ENCODE measurements around the gene CACNA1I. TPM values are rescaled to one million over a fixed set of nuclear protein-coding genes. Genes with fewer than 3 reads are reported as not detected.

Gene CACNA1I
- total RNA-seq, 2 donors from 2014 or later: 20.3 to 27.9 TPM

- ATAC-seq (no peak), DNase-seq (no peak)
- H3K36me3 Mint-ChIP-seq (ENCODE audit: low read depth): peaks cover 8% of the 10 kb centered on the region
- no peak overlapping the region for H3K27ac Mint-ChIP-seq
- no peaks in the 10 kb centered on the region for H3K9me3 ChIP-seq (ENCODE audit: control insufficient read depth, low read length, poor library complexity, severe bottlenecking)
- H3K4me3 Mint-ChIP-seq: no peak overlapping the region
- H3K27me3 Mint-ChIP-seq: peaks cover 58% of the 10 kb centered on the region
- peaks cover 6% of the 10 kb centered on the region for H3K4me1 Mint-ChIP-seq
Measured at GRCh38 chr22:39546889-39547586, 23.5 kb upstream of the CACNA1I start.

DNA sequence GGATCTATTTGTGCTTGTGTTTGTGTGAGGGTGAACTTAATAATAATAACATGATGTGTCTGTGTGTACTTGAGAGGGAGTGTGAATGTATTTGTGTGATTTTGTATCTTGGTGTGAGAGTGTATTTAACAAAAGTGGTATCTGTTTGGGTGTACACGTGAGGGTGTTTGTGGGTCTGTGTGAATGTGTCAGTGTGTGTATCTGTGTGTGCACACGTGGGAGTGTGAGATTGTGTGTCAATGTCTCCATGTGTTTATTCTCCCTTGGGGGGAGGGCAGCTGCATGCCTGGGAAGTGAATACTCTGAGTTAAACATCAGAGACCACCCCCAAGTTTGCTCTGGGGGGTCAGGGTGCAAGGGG, 23.0 kb upstream of the CACNA1I start:
- Mint-ChIP-seq H3K36me3 (ENCODE audit: low read depth) (peaks cover 8% of the 10 kb centered on the region), H3K27me3 (peaks cover 58% of the 10 kb centered on the region), H3K27ac (no peak overlapping the region), H3K4me3 (no peak overlapping the region), H3K4me1 (peaks cover 7% of the 10 kb centered on the region)
- H3K9me3 ChIP-seq (ENCODE audit: control insufficient read depth, low read length, poor library complexity, severe bottlenecking): no peaks in the 10 kb centered on the region
- DNase-seq: no peak
- no peak for ATAC-seq

DNA sequence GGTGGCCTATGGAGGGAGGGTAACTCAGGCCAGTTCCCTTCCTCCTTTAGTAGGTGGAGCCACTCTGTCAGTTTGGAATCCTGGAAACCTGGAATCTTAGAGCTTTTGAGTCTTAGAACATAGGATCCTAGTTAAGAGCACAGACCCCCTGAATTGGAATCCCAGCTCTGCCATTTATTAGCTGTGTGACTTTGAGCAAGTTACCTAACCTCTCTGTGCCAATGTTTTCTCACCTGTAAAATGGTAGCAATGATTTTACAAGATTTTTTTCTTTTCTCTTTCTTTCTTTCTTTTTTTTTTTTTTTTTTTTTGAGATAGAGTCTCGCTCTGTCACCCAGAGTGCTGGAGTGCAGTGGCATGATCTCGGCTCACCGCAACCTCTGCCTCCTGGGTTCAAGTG, 17.1 kb upstream of the CACNA1I start:
- H3K27ac Mint-ChIP-seq: no peak overlapping the region
- peaks cover 11% of the 10 kb centered on the region for H3K4me1 Mint-ChIP-seq
- no peak overlapping the region for H3K4me3 Mint-ChIP-seq
- H3K27me3 Mint-ChIP-seq: peaks cover 45% of the 10 kb centered on the region
- DNase-seq (no peak), ATAC-seq (no peak)
- no peaks in the 10 kb centered on the region for H3K9me3 ChIP-seq (ENCODE audit: control insufficient read depth, low read length, poor library complexity, severe bottlenecking)
- peaks cover 8% of the 10 kb centered on the region for H3K36me3 Mint-ChIP-seq (ENCODE audit: low read depth)

- Mint-ChIP-seq H3K27me3 (peaks cover 49% of the 10 kb centered on the region), H3K4me1 (peaks cover 14% of the 10 kb centered on the region), H3K4me3 (no peak overlapping the region), H3K27ac (no peak overlapping the region), H3K36me3 (ENCODE audit: low read depth) (peaks cover 8% of the 10 kb centered on the region)
- DNase-seq (no peak), ATAC-seq (no peak)
- no peaks in the 10 kb centered on the region for H3K9me3 ChIP-seq (ENCODE audit: control insufficient read depth, low read length, poor library complexity, severe bottlenecking)
Measured at GRCh38 chr22:39554151-39554550, 16.4 kb upstream of the CACNA1I start.

GRCh38 chr22:39556970-39557841, 13.3 kb upstream of the CACNA1I start:
- peaks cover 40% of the 10 kb centered on the region for H3K27me3 Mint-ChIP-seq

DNA sequence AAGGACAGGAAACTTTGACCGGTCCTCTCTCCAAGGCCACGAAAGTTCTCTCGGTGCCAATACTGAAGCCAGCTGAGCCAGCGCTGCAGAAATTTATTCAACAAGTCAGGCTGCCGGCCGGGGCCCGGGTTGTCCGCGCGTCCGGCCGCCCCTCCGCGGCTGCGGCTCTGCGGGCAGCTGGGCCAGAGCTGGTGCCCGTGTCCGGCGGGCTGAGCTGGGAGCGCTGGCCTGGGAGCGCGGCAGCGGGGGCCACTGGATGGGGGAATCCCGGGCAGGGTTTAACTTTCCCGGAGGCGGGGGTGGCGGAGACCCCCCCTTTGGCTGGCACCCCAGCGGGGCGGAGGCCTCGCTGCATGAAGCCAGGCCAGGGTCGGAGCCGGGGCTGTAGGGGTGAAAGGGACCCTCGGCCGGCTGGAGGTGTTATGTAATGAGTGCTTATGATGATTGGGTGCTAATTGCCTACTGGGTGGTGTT, 12.3 kb upstream of the CACNA1I start:
- no peak for ATAC-seq
- H3K27me3 Mint-ChIP-seq: peaks cover 34% of the 10 kb centered on the region
- H3K4me3 Mint-ChIP-seq: peak overlapping the region; percentile 81
- H3K9me3 ChIP-seq (ENCODE audit: control insufficient read depth, low read length, poor library complexity, severe bottlenecking): no peaks in the 10 kb centered on the region
- peaks cover 2% of the 10 kb centered on the region for H3K36me3 Mint-ChIP-seq (ENCODE audit: low read depth)
- H3K27ac Mint-ChIP-seq: peak overlapping the region; percentile 32
- H3K4me1 Mint-ChIP-seq: peaks cover 14% of the 10 kb centered on the region
- no peak for DNase-seq

More at GRCh38 chr22:39556970-39557841, 13.3 kb upstream of the CACNA1I start:
- Mint-ChIP-seq H3K4me3 (peak overlapping the region; percentile 85), H3K4me1 (peaks cover 18% of the 10 kb centered on the region), H3K36me3 (ENCODE audit: low read depth) (peaks cover 5% of the 10 kb centered on the region), H3K27ac (no peak overlapping the region)
- H3K9me3 ChIP-seq (ENCODE audit: control insufficient read depth, low read length, poor library complexity, severe bottlenecking): no peaks in the 10 kb centered on the region
- ATAC-seq (peak; percentile 85), DNase-seq (peak in 2 of 3 donors; percentile 18 to 23)

DNA sequence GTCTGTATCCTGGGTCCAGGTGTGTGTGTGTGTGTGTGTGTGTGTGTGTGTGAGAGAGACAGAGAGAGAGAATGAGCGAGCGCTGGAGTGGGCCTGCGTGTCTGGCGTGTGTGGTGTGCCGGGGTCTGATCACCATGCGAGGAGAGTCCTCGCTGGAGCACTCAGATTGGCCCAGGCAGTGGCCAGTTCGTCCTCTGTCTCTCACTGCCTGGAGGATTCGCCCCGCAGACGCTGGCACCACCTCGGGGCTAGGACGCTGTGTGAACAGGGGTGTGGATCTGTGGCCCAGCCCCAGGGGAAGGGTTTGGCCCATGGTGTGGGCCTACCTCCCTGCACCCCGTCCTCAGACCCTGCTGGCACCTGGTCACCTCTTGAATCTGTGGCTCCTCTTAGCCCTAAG, 11.6 kb upstream of the CACNA1I start:
- Mint-ChIP-seq H3K27ac (peak overlapping the region; percentile 32), H3K27me3 (peaks cover 34% of the 10 kb centered on the region), H3K4me3 (peak overlapping the region; percentile 81), H3K36me3 (ENCODE audit: low read depth) (peaks cover 2% of the 10 kb centered on the region), H3K4me1 (peaks cover 14% of the 10 kb centered on the region)
- ATAC-seq (no peak), DNase-seq (no peak)
- no peaks in the 10 kb centered on the region for H3K9me3 ChIP-seq (ENCODE audit: control insufficient read depth, low read length, poor library complexity, severe bottlenecking)

GRCh38 chr22:39559456-39560105, 11.0 kb upstream of the CACNA1I start:
- H3K4me3 Mint-ChIP-seq: peak overlapping the region; percentile 51
- H3K36me3 Mint-ChIP-seq (ENCODE audit: low read depth): peaks cover 2% of the 10 kb centered on the region
- H3K9me3 ChIP-seq (ENCODE audit: control insufficient read depth, low read length, poor library complexity, severe bottlenecking): no peaks in the 10 kb centered on the region
- H3K27me3 Mint-ChIP-seq: peaks cover 34% of the 10 kb centered on the region
- no peak overlapping the region for H3K27ac Mint-ChIP-seq
- DNase-seq: no peak
- ATAC-seq: no peak
- peaks cover 14% of the 10 kb centered on the region for H3K4me1 Mint-ChIP-seq

GRCh38 chr22:39560127-39560526, 10.4 kb upstream of the CACNA1I start:
- peaks cover 34% of the 10 kb centered on the region for H3K27me3 Mint-ChIP-seq
- peaks cover 14% of the 10 kb centered on the region for H3K4me1 Mint-ChIP-seq
- peaks cover 2% of the 10 kb centered on the region for H3K36me3 Mint-ChIP-seq (ENCODE audit: low read depth)
- H3K27ac Mint-ChIP-seq: peak overlapping the region; percentile 67
- ATAC-seq (no peak), DNase-seq (no peak)
- H3K4me3 Mint-ChIP-seq: peak overlapping the region; percentile 51
- H3K9me3 ChIP-seq (ENCODE audit: control insufficient read depth, low read length, poor library complexity, severe bottlenecking): no peaks in the 10 kb centered on the region

GRCh38 chr22:39562839-39563489, 7.6 kb upstream of the CACNA1I start:
- ATAC-seq: no peak
- peaks cover 18% of the 10 kb centered on the region for H3K27me3 Mint-ChIP-seq

GRCh38 chr22:39563571-39564428, 6.8 kb upstream of the CACNA1I start:
- ATAC-seq (no peak), DNase-seq (no peak)
- H3K27me3 Mint-ChIP-seq: peaks cover 13% of the 10 kb centered on the region
- peaks cover 21% of the 10 kb centered on the region for H3K4me1 Mint-ChIP-seq
- H3K27ac Mint-ChIP-seq: no peak overlapping the region
- no peaks in the 10 kb centered on the region for H3K9me3 ChIP-seq (ENCODE audit: control insufficient read depth, low read length, poor library complexity, severe bottlenecking)
- no peaks in the 10 kb centered on the region for H3K36me3 Mint-ChIP-seq (ENCODE audit: low read depth)
- H3K4me3 Mint-ChIP-seq: no peak overlapping the region

More at GRCh38 chr22:39562839-39563489, 7.6 kb upstream of the CACNA1I start:
- H3K4me1 Mint-ChIP-seq: peaks cover 19% of the 10 kb centered on the region
- no peak overlapping the region for H3K4me3 Mint-ChIP-seq
- no peak for DNase-seq
- no peak overlapping the region for H3K27ac Mint-ChIP-seq
- H3K9me3 ChIP-seq (ENCODE audit: control insufficient read depth, low read length, poor library complexity, severe bottlenecking): no peaks in the 10 kb centered on the region
- no peaks in the 10 kb centered on the region for H3K36me3 Mint-ChIP-seq (ENCODE audit: low read depth)

DNA sequence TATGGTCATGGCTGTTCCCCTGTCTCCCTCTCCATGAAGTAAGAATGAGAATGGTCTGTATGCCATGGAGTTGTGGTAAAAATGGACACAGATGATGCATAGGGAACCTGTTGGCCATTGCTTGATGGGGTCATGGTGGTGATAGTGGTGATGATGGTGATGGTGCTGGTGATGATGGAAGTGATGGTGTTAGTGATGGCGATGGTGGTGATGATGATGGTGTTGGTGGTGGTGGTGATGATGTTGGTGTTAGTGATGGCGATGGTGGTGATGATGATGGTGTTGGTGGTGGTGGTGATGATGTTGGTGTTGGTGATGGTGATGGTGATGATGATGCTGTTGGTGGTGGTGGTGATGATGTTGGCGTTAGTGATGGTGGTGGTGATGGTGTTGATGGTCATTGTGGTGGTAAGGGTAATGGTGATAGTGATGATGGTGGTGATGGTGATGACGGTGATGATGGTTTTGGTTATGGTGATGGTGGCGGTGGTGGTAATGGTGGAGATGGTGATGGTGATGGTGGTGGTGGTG, 5.1 kb upstream of the CACNA1I start:
- DNase-seq (no peak), ATAC-seq (no peak)
- H3K4me1 Mint-ChIP-seq: peaks cover 15% of the 10 kb centered on the region
- no peaks in the 10 kb centered on the region for H3K9me3 ChIP-seq (ENCODE audit: control insufficient read depth, low read length, poor library complexity, severe bottlenecking)
- no peak overlapping the region for H3K27ac Mint-ChIP-seq
- H3K4me3 Mint-ChIP-seq: no peak overlapping the region
- no peaks in the 10 kb centered on the region for H3K36me3 Mint-ChIP-seq (ENCODE audit: low read depth)
- H3K27me3 Mint-ChIP-seq: peaks cover 3% of the 10 kb centered on the region
